SK-N-SH (cell line): ENCODE results near the gene FBXO42.

Experiments
- CTCF ChIP-seq: fragments of 200-600 bp; sonication (generic); IDR thresholded peaks from 2 replicates; pipeline ENCODE4 v1.6.1; 2017; ENCODE audit warnings: antibody characterized with exemption, mild to moderate bottlenecking, moderate library complexity
- EP300 ChIP-seq, 2 experiments: IDR thresholded peaks; 2 replicates each; pipeline versions ENCODE4 v1.4.0 to v1.6.1; 2012; ENCODE audit warnings: borderline replicate concordance in 1 of 2, low read depth in 1 of 2, low read length in 1 of 2
- NRF1 ChIP-seq: IDR thresholded peaks from 2 replicates; pipeline ENCODE4 v1.6.1; 2012; ENCODE audit warnings: low read depth, mild to moderate bottlenecking, low read length
- RFX5 ChIP-seq: IDR thresholded peaks from 2 replicates; pipeline ENCODE4 v1.6.1; 2012; ENCODE audit warnings: mild to moderate bottlenecking, improper control_type of control experiment, low read length
- RXRA ChIP-seq: IDR thresholded peaks from 2 replicates; pipeline ENCODE4 v1.4.0; 2012; ENCODE audit warnings: low read depth, mild to moderate bottlenecking, borderline replicate concordance
- TCF12 ChIP-seq: IDR thresholded peaks from 2 replicates; pipeline ENCODE4 v1.4.0; 2012

GRCh38 chr1:16199157-16199501 lies 153.2 kb downstream of the FBXO42 start:
- TF ChIP-seq CTCF, result no peak
- no peak for TF ChIP-seq NRF1
- no peak for TF ChIP-seq EP300 (IDR thresholded peaks at IDR 0.05; ENCODE audit: borderline replicate concordance in 1 of 2, low read depth in 1 of 2, low read length in 1 of 2)
- no peak for TF ChIP-seq RFX5
- TF ChIP-seq TCF12, result no peak
- TF ChIP-seq RXRA, result no peak
